22Rv1 (cell line): ENCODE data around the gene ADAMTS3.

Experiments
- CTCF ChIP-seq: fragments of 450-650 bp; IDR thresholded peaks from 2 replicates; pipeline ENCODE4 v1.5.1; 2017; ENCODE audit warnings: mild to moderate bottlenecking
- ZFX ChIP-seq: fragments of 450-650 bp; IDR thresholded peaks from 2 replicates; pipeline ENCODE4 v1.6.1; 2017; ENCODE audit warnings: antibody characterized with exemption, borderline replicate concordance

GRCh38 chr4:72383439-72383838 lies 185.6 kb downstream of the ADAMTS3 start:
- TF ChIP-seq CTCF (no peak), ZFX (no peak)
